PC-9 (cell line): ENCODE data around the gene FLNC. TPM values are rescaled to one million over a fixed set of nuclear protein-coding genes. Genes with fewer than 3 reads are reported as not detected.

Source experiments
- BruUV-seq: library from RNA; stranded (reverse); fragments of 400-500 nt; replicated peaks from 2 replicates; lab custom pipeline; 2021; lab: Mats Ljungman, UMichigan
- CTCF ChIA-PET: fragments of 300-600 bp; sonication (Branson Sonifier 250); formaldehyde crosslinking; loops from one replicate; lab custom pipeline; 2022; ENCODE audit warnings: antibody characterized with exemption; lab: Charles Lee
- POLR2A ChIA-PET: fragments of 300-600 bp; sonication (Branson Sonifier 250); formaldehyde crosslinking; loops from one replicate; lab custom pipeline; 2022; ENCODE audit warnings: antibody characterized with exemption; ENCODE audit not compliant: unreplicated experiment; lab: Charles Lee
- DNase-seq, 2 experiments: peaks; one replicate each; pipeline versions ENCODE4 v3.0.0 to v3.0.0-alpha.2; 2015 to 2022; ENCODE audit warnings: mixed read lengths in 1 of 2
- H2AFZ ChIP-seq: fragments of 200-600 bp; sonication (generic); 2 replicates; pipeline ENCODE4 v1.8.1; 2017; ENCODE audit warnings: antibody characterized with exemption
- H3F3A ChIP-seq: fragments of 200-600 bp; sonication (generic); 2 replicates; pipeline ENCODE4 v1.8.1; 2017; ENCODE audit warnings: antibody characterized with exemption, mild to moderate bottlenecking, low read depth; ENCODE audit not compliant: insufficient read depth
- H3K27ac ChIP-seq: fragments of 200-600 bp; sonication (generic); 2 replicates; pipeline ENCODE4 v1.6.1; 2016; ENCODE audit warnings: mixed run types
- H3K27me3 ChIP-seq: fragments of 200-600 bp; sonication (generic); 2 replicates; pipeline ENCODE4 v1.6.1; 2016; ENCODE audit warnings: low read depth, mixed run types; ENCODE audit not compliant: insufficient read depth
- H3K36me3 ChIP-seq: fragments of 200-600 bp; sonication (generic); 2 replicates; pipeline ENCODE4 v1.6.1; 2016; ENCODE audit warnings: low read depth, mixed run types
- H3K4me1 ChIP-seq: fragments of 200-600 bp; sonication (generic); replicated peaks from 2 replicates; pipeline ENCODE4 v1.6.1; 2016; ENCODE audit warnings: mixed run types; ENCODE audit not compliant: insufficient read depth
- H3K4me2 ChIP-seq: fragments of 200-600 bp; sonication (generic); 2 replicates; pipeline ENCODE4 v1.6.1; 2017; ENCODE audit warnings: mixed run types
- H3K4me3 ChIP-seq: fragments of 200-600 bp; sonication (generic); 2 replicates; pipeline ENCODE4 v1.6.1; 2016; ENCODE audit warnings: mixed run types
- H3K79me2 ChIP-seq: fragments of 200-600 bp; sonication (generic); 2 replicates; pipeline ENCODE4 v1.6.1; 2017; ENCODE audit warnings: low read depth, mixed run types
- H3K9me2 ChIP-seq: fragments of 200-600 bp; sonication (generic); 2 replicates; pipeline ENCODE4 v1.8.1; 2017; ENCODE audit warnings: mild to moderate bottlenecking; ENCODE audit not compliant: insufficient read depth
- H3K9me3 ChIP-seq: fragments of 200-600 bp; sonication (generic); 2 replicates; pipeline ENCODE4 v1.8.1; 2016; ENCODE audit warnings: low read depth; ENCODE audit not compliant: insufficient read depth
- H4K20me1 ChIP-seq: fragments of 200-600 bp; sonication (generic); 2 replicates; pipeline ENCODE4 v1.8.1; 2017; ENCODE audit not compliant: insufficient read depth
- EZH2 ChIP-seq: fragments of 200-600 bp; sonication (generic); IDR thresholded peaks from 2 replicates; pipeline ENCODE4 v1.8.0; 2017; ENCODE audit warnings: antibody characterized with exemption, low read depth
- intact Hi-C: fragments of 100-400 bp; cut with micrococcal nuclease; formaldehyde crosslinking; loops from one replicate; pipeline ENCODE4 v1.10.0; 2022; ENCODE audit not compliant: unreplicated experiment
- total RNA-seq: library from RNA; stranded (reverse); gene quantifications from 2 replicates; pipeline ENCODE4 v1.2.3, GENCODE V29; 2021
- TF ChIP-seq, protein P1 (sequence below): fragments of 200-600 bp; sonication (generic); conservative IDR thresholded peaks from 2 replicates; pipeline ENCODE4 v1.6.1; 2017; ENCODE audit warnings: mixed run types, antibody characterized with exemption, mild to moderate bottlenecking, moderate library complexity

FLNC gene
- total RNA-seq, 1 experiment from 2014 or later, result 75.5 TPM

DNA sequence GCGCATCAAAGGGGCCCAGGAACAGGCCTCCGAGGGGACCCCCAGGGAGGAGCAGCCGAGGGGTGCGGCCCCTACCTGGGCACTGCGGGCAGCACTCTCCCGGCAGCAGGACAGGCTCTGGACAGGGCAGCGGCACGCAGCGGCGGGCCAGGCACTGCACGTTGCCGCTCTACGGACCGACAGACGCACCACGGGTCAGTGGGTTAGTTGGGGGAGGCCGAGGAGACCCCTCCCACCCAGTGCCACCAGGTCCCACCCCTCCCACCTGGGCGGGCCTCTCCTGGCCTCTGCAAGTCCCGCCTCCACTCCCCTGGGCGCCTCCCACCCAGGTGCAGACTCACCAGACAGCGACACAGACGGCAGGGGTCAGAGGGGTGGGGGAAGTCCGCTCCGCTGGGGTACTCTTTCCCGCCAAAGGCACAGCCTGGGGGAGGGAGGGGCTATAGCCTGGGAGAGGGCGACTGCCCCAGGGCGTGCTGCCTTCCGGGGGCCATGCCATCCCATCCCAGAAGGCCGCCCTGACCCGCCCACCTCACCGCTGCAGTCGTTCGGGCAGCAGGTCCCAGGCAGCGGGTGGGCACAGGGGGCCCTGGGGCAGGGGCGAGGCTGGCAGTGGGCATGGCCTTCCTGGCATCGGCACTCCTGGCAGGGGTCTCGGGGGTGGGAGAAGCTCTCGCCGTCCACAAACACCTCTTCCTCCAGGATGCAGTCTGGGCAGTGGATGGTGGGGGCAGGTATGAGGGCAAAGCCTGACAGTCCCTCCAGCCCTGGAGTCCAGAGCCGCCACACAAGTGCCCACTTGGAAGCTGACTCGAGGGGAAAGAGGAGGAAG is 61.1 kb downstream of the FLNC start:
- TSS peak; percentile 19 for BruUV-seq
- H3K4me3 ChIP-seq, result peak overlapping the region; percentile 95
- no peaks in the 10 kb centered on the region for H3K9me3 ChIP-seq
- peak; percentile 68 to 88 for DNase-seq
- no peaks in the 10 kb centered on the region for H3K27me3 ChIP-seq
- H3K9me2 ChIP-seq, result no peaks in the 10 kb centered on the region
- POLR2A ChIA-PET, result no interaction called here
- peak overlapping the region; percentile 81 for H3K27ac ChIP-seq
- TF ChIP-seq EZH2, result no peak
- TF ChIP-seq, protein P1, sequence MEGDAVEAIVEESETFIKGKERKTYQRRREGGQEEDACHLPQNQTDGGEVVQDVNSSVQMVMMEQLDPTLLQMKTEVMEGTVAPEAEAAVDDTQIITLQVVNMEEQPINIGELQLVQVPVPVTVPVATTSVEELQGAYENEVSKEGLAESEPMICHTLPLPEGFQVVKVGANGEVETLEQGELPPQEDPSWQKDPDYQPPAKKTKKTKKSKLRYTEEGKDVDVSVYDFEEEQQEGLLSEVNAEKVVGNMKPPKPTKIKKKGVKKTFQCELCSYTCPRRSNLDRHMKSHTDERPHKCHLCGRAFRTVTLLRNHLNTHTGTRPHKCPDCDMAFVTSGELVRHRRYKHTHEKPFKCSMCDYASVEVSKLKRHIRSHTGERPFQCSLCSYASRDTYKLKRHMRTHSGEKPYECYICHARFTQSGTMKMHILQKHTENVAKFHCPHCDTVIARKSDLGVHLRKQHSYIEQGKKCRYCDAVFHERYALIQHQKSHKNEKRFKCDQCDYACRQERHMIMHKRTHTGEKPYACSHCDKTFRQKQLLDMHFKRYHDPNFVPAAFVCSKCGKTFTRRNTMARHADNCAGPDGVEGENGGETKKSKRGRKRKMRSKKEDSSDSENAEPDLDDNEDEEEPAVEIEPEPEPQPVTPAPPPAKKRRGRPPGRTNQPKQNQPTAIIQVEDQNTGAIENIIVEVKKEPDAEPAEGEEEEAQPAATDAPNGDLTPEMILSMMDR, result no peak
- peak overlapping the region; percentile 83 for H3K4me2 ChIP-seq
- CTCF ChIA-PET, result no interaction called here
- peaks cover 62% of the 10 kb centered on the region for H3K4me1 ChIP-seq
- intact Hi-C loops, result loop anchor here (5.0 kb wide), 3 partner anchors 59 to 321 kb away; partner anchors contain the start of gene FLNC
- no peaks in the 10 kb centered on the region for H4K20me1 ChIP-seq
- H2AFZ ChIP-seq, result peak overlapping the region; percentile 14; the same call in 1 of the 2 replicates
- H3K79me2 ChIP-seq, result peaks cover 16% of the 10 kb centered on the region
- peaks cover 51% of the 10 kb centered on the region for H3F3A ChIP-seq
- H3K36me3 ChIP-seq, result no peaks in the 10 kb centered on the region

DNA sequence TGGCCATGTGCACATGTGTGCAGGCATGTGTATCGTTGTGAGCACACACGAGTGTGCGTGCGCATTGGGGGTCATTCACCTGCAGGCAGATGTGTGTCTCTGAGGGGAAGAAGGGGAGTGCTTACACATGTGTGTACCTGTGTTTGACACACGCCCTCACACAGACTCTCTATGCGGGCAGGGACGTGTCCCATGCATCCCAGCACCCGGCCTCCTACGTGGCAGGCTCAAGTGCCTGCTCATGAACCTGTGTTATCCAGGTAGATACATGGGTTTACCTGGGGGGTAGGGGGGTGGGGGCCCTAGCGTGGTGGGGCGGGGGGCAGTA is 61.7 kb downstream of the FLNC start:
- POLR2A ChIA-PET, result no interaction called here

More for the DNA sequence above, 61.7 kb downstream of the FLNC start:
- H3K27ac ChIP-seq, result peak overlapping the region; percentile 81
- H3K4me3 ChIP-seq, result peak overlapping the region; percentile 95; the same call in 1 of the 2 replicates
- TF ChIP-seq, protein P1, result no peak
- no peak for TF ChIP-seq EZH2
- DNase-seq, result no peak
- BruUV-seq, result no TSS peak
- H2AFZ ChIP-seq, result no peak overlapping the region
- intact Hi-C loops, result loop anchor here (2.0 to 5.0 kb wide), 4 partner anchors 29 to 320 kb away; partner anchors contain the start of genes ATP6V1F and FLNC
- CTCF ChIA-PET, result no interaction called here
- H3K4me2 ChIP-seq, result peak overlapping the region; percentile 83
- peaks cover 62% of the 10 kb centered on the region for H3K4me1 ChIP-seq
- no peaks in the 10 kb centered on the region for H3K36me3 ChIP-seq
- H3K9me2 ChIP-seq, result no peaks in the 10 kb centered on the region
- H3K79me2 ChIP-seq, result peaks cover 16% of the 10 kb centered on the region
- peaks cover 50% of the 10 kb centered on the region for H3F3A ChIP-seq
- no peaks in the 10 kb centered on the region for H3K27me3 ChIP-seq
- no peaks in the 10 kb centered on the region for H3K9me3 ChIP-seq
- H4K20me1 ChIP-seq, result no peaks in the 10 kb centered on the region
